Caco-2 (cell line): ENCODE measurements around the gene RTTN. TPM values are rescaled to one million over a fixed set of nuclear protein-coding genes. Genes with fewer than 3 reads are reported as not detected.

Source experiments
- BruUV-seq: library from RNA; stranded (reverse); fragments of 400-500 nt; replicated peaks from 2 replicates; lab custom pipeline; 2021; lab: Mats Ljungman, UMichigan
- CTCF ChIA-PET: fragments of 300-600 bp; sonication (Branson Sonifier 250); formaldehyde crosslinking; loops from one replicate; lab custom pipeline; 2022; ENCODE audit warnings: antibody characterized with exemption; lab: Charles Lee
- POLR2A ChIA-PET: fragments of 300-600 bp; sonication (Branson Sonifier 250); formaldehyde crosslinking; loops from one replicate; lab custom pipeline; 2022; ENCODE audit warnings: antibody characterized with exemption; lab: Charles Lee
- DNase-seq, 2 experiments: peaks; one replicate each; pipeline versions ENCODE4 v3.0.0 to v3.0.0-alpha.2; 2020 to 2022
- H3K27me3 ChIP-seq: replicated peaks from 2 replicates; pipeline ENCODE4 v1.6.0; 2011; ENCODE audit warnings: low read length; ENCODE audit not compliant: control insufficient read depth, insufficient read depth
- H3K36me3 ChIP-seq: 2 replicates; pipeline ENCODE4 v1.5.1; 2011; ENCODE audit warnings: low read length; ENCODE audit not compliant: control insufficient read depth, insufficient read depth
- H3K4me1 ChIP-seq: fragments of 250-450 bp; sonication (Bioruptor Pico); 2 replicates; pipeline ENCODE4 v1.5.1; 2020; ENCODE audit warnings: mild to moderate bottlenecking
- H3K4me3 ChIP-seq: 2 replicates; pipeline ENCODE4 v1.5.1; 2011; ENCODE audit warnings: low read depth, mild to moderate bottlenecking, control low read depth, low read length
- H3K9me3 ChIP-seq: fragments of 250-450 bp; sonication (Bioruptor Pico); 2 replicates; pipeline ENCODE4 v1.5.1; 2020; ENCODE audit warnings: mild to moderate bottlenecking, moderate library complexity
- H3K27ac Mint-ChIP-seq: one replicate; pipeline ENCODE4 v1.8.0; 2022; ENCODE audit warnings: mixed read lengths; ENCODE audit not compliant: unreplicated experiment
- H3K27me3 Mint-ChIP-seq: one replicate; pipeline ENCODE4 v1.8.0; 2022; ENCODE audit warnings: mixed read lengths; ENCODE audit not compliant: insufficient read depth, unreplicated experiment
- H3K36me3 Mint-ChIP-seq: one replicate; pipeline ENCODE4 v1.8.0; 2022; ENCODE audit warnings: mild to moderate bottlenecking, mixed read lengths; ENCODE audit not compliant: insufficient read depth, unreplicated experiment
- H3K4me1 Mint-ChIP-seq: one replicate; pipeline ENCODE4 v1.8.0; 2022; ENCODE audit warnings: low read depth, mixed read lengths; ENCODE audit not compliant: unreplicated experiment
- H3K4me3 Mint-ChIP-seq: one replicate; pipeline ENCODE4 v1.8.0; 2022; ENCODE audit warnings: mild to moderate bottlenecking, moderate library complexity, mixed read lengths; ENCODE audit not compliant: unreplicated experiment
- H3K9me3 Mint-ChIP-seq: one replicate; pipeline ENCODE4 v1.8.0; 2022; ENCODE audit warnings: mixed read lengths; ENCODE audit not compliant: unreplicated experiment
- intact Hi-C: fragments of 100-400 bp; cut with micrococcal nuclease; formaldehyde crosslinking; loops from one replicate; pipeline ENCODE4 v1.10.0; 2022; ENCODE audit not compliant: unreplicated experiment
- total RNA-seq: library from RNA; stranded (reverse); gene quantifications from 2 replicates; pipeline ENCODE4 v1.2.3, GENCODE V29; 2022
- TF ChIP-seq, protein P1 (sequence below), 2 experiments: fragments of 200-600 bp in 1 of 2; IDR thresholded peaks; 1 replicate in 1 of 2; 2 replicates in 1 of 2; pipeline versions ENCODE4 v1.5.1 to v1.8.0; 2011 to 2022; ENCODE audit warnings: antibody characterized with exemption in 1 of 2, control low read depth in 1 of 2, inconsistent platforms in 1 of 2, low read depth in 1 of 2, low read length in 1 of 2, mild to moderate bottlenecking in 1 of 2, moderate library complexity in 1 of 2; ENCODE audit not compliant: insufficient read depth in 1 of 2, severe bottlenecking in 1 of 2, unreplicated experiment in 1 of 2

RTTN gene
- total RNA-seq, 1 experiment from 2014 or later: 14.6 TPM

- POLR2A ChIA-PET: no interaction called here
- no peak for DNase-seq
These were observed 59.3 kb downstream of the RTTN start for GRCh38 chr18:70146174-70146573.

DNA sequence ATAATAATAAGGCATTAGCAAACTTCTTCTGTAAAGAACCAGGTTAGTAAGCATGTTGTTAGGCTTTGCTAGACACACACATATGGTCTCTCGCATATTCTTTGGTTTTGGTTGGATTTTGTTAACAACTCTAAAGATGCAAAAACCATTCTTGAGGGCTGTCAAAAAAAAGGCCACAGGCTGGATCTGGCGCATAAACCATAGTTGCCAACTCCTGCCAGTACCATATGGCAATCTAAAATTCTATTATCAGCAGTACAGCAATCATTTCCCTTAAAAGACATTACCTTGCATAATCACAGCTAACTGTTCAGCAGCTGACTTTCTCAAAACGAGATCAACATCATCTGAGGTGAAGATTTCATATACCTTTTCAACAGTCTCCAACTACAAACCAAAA is 63.5 kb downstream of the RTTN start:
- Mint-ChIP-seq H3K36me3 (peaks cover 5% of the 10 kb centered on the region), H3K9me3 (no peaks in the 10 kb centered on the region), H3K27ac (no peak overlapping the region), H3K4me3 (no peak overlapping the region), H3K4me1 (peaks cover 12% of the 10 kb centered on the region), H3K27me3 (no peaks in the 10 kb centered on the region)
- DNase-seq: no peak
- no TSS peak for BruUV-seq
- Histone ChIP-seq H3K9me3 (no peaks in the 10 kb centered on the region), H3K4me1 (peaks cover 5% of the 10 kb centered on the region; the same call in 1 of the 2 replicates), H3K4me3 (no peak overlapping the region), H3K36me3 (no peaks in the 10 kb centered on the region), H3K27me3 (no peaks in the 10 kb centered on the region)
- intact Hi-C loops: no loop called here
- CTCF ChIA-PET: no interaction called here
- TF ChIP-seq, protein P1, sequence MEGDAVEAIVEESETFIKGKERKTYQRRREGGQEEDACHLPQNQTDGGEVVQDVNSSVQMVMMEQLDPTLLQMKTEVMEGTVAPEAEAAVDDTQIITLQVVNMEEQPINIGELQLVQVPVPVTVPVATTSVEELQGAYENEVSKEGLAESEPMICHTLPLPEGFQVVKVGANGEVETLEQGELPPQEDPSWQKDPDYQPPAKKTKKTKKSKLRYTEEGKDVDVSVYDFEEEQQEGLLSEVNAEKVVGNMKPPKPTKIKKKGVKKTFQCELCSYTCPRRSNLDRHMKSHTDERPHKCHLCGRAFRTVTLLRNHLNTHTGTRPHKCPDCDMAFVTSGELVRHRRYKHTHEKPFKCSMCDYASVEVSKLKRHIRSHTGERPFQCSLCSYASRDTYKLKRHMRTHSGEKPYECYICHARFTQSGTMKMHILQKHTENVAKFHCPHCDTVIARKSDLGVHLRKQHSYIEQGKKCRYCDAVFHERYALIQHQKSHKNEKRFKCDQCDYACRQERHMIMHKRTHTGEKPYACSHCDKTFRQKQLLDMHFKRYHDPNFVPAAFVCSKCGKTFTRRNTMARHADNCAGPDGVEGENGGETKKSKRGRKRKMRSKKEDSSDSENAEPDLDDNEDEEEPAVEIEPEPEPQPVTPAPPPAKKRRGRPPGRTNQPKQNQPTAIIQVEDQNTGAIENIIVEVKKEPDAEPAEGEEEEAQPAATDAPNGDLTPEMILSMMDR (IDR thresholded peaks at IDR 0.05; ENCODE audit: insufficient read depth in 1 of 2, low read depth in 1 of 2, low read length in 1 of 2, severe bottlenecking in 1 of 2, unreplicated experiment in 1 of 2): no peak
- POLR2A ChIA-PET: no interaction called here

More at GRCh38 chr18:70146174-70146573, 59.3 kb downstream of the RTTN start:
- intact Hi-C loops: no loop called here
- H3K9me3 ChIP-seq: no peaks in the 10 kb centered on the region
- TF ChIP-seq, protein P1 (IDR thresholded peaks at IDR 0.05; ENCODE audit: insufficient read depth in 1 of 2, low read depth in 1 of 2, low read length in 1 of 2, severe bottlenecking in 1 of 2, unreplicated experiment in 1 of 2): no peak
- no peaks in the 10 kb centered on the region for H3K36me3 ChIP-seq
- no peak overlapping the region for H3K4me3 Mint-ChIP-seq
- H3K27me3 Mint-ChIP-seq: no peaks in the 10 kb centered on the region
- H3K27me3 ChIP-seq: no peaks in the 10 kb centered on the region
- H3K36me3 Mint-ChIP-seq: peaks cover 5% of the 10 kb centered on the region
- no peak overlapping the region for H3K4me3 ChIP-seq
- CTCF ChIA-PET: no interaction called here
- H3K9me3 Mint-ChIP-seq: no peaks in the 10 kb centered on the region
- H3K27ac Mint-ChIP-seq: no peak overlapping the region
- peaks cover 5% of the 10 kb centered on the region for H3K4me1 Mint-ChIP-seq
- no TSS peak for BruUV-seq
- peaks cover 5% of the 10 kb centered on the region; the same call in 1 of the 2 replicates for H3K4me1 ChIP-seq

- ChIA-PET CTCF (no interaction called here), POLR2A (no interaction called here)
- H3K4me1 ChIP-seq: no peaks in the 10 kb centered on the region
- TF ChIP-seq, protein P1 (IDR thresholded peaks at IDR 0.05; ENCODE audit: insufficient read depth in 1 of 2, low read depth in 1 of 2, low read length in 1 of 2, severe bottlenecking in 1 of 2, unreplicated experiment in 1 of 2): no peak
- no peaks in the 10 kb centered on the region for H3K36me3 ChIP-seq
- H3K4me3 ChIP-seq: no peak overlapping the region
- H3K4me1 Mint-ChIP-seq: peaks cover 7% of the 10 kb centered on the region
- H3K27ac Mint-ChIP-seq: no peak overlapping the region
- intact Hi-C loops: no loop called here
- H3K27me3 Mint-ChIP-seq: no peaks in the 10 kb centered on the region
- H3K27me3 ChIP-seq: no peaks in the 10 kb centered on the region
- no peak overlapping the region for H3K4me3 Mint-ChIP-seq
- no peaks in the 10 kb centered on the region for H3K9me3 ChIP-seq
- peaks cover 5% of the 10 kb centered on the region for H3K36me3 Mint-ChIP-seq
- DNase-seq: no peak
- no TSS peak for BruUV-seq
- H3K9me3 Mint-ChIP-seq: no peaks in the 10 kb centered on the region
These were observed 66.3 kb downstream of the RTTN start for GRCh38 chr18:70139138-70139537.
